Adrenal gland (tissue), 12 donors: Measurements from ENCODE around the gene TCEAL5. TPM values are rescaled to one million over a fixed set of nuclear protein-coding genes. Genes with fewer than 3 reads are reported as not detected.

ENCODE experiments used
- DNase-seq, 7 donors: peaks; one replicate each; pipeline ENCODE4 v3.0.0-alpha.2; 2019 to 2020
- H3K27ac ChIP-seq, 5 donors: fragments of 200-600 bp; sonication (generic) in 4 of 5; 1 replicate in 3 of 5; 2 replicates in 2 of 5; pipeline versions ENCODE4 v1.5.1 to v1.8.0; 2016 to 2020; ENCODE audit warnings: mild to moderate bottlenecking in 1 of 5
- H3K27me3 ChIP-seq: fragments of 200-600 bp; 2 replicates; pipeline ENCODE4 v1.8.0; 2021
- H3K36me3 ChIP-seq, 2 donors: fragments of 200-600 bp; replicated peaks in 1 of 2; 1 replicate in 1 of 2; 2 replicates in 1 of 2; pipeline versions ENCODE4 v1.5.1 to v1.8.0; 2018 to 2022
- H3K4me1 ChIP-seq, 2 donors: fragments of 200-600 bp; replicated peaks in 1 of 2; 1 replicate in 1 of 2; 2 replicates in 1 of 2; pipeline versions ENCODE4 v1.5.1 to v1.8.0; 2018 to 2021
- H3K4me3 ChIP-seq, 4 donors: fragments of 200-600 bp; sonication (generic) in 3 of 4; one replicate each; pipeline ENCODE4 v1.5.1; 2016 to 2018
- H3K9me3 ChIP-seq, 3 donors: fragments of 200-600 bp; sonication (generic) in 1 of 3; replicated peaks in 1 of 3; 1 replicate in 2 of 3; 2 replicates in 1 of 3; pipeline versions ENCODE4 v1.5.1 to v1.8.0; 2016 to 2021
- POLR2A ChIP-seq, 2 donors: fragments of 450-650 bp; IDR thresholded peaks; one replicate each; pipeline ENCODE4 v1.6.1; 2017; ENCODE audit warnings: antibody characterized with exemption in 2 of 2, mild to moderate bottlenecking in 2 of 2, moderate library complexity in 1 of 2
- WGBS, 4 donors: extraction: QIAGEN DNeasy Blood & Tissue Kit in 2 of 4; methylation state at CpG; one replicate each; pipeline versions ENCODE4 v1.1.5 to v1.1.7; 2013 to 2017; 5-methylcytosine and 5-hydroxymethylcytosine counted together
- intact Hi-C, 2 donors: fragments of 100-400 bp; cut with DNase I; formaldehyde crosslinking; loops; one replicate each; pipeline versions ENCODE4 v1.14.1 to v1.15.0; 2022 to 2023
- polyA plus RNA-seq, 3 donors: library from polyadenylated mRNA; stranded (reverse); fragments of 200-250 nt in 2 of 3; fragments of 350-450 nt in 1 of 3; fragmentation: Illumina TruSeq in 1 of 3; extraction: RNeasy Lipid Tissue Mini Kit (QIAGEN cat#74804) in 1 of 3; gene quantifications; one replicate each; pipeline ENCODE4 v1.2.3, GENCODE V29; 2013 to 2014
- total RNA-seq, 9 donors: library from RNA; depleted of rRNA in 4 of 9; stranded (reverse); fragments of >200 nt in 4 of 9; fragments of 120-200 nt in 1 of 9; fragmentation: NEBNext Ultra II Directional in 1 of 9; extraction: Animal tissue kit (Norgen Biotek cat#: 25700) in 1 of 9; gene quantifications; one replicate each; pipeline versions ENCODE4 v1.1.0 to v1.2.4, GENCODE V29; 2013 to 2023
- TF ChIP-seq, protein P1 (sequence below), 6 experiments: fragments of 450-650 bp in 4 of 6; fragments of 200-600 bp in 2 of 6; sonication (generic) in 1 of 6; IDR thresholded peaks; 1 replicate in 5 of 6; 2 replicates in 1 of 6; pipeline versions ENCODE4 v1.5.1 to v1.8.0; 2016 to 2021; ENCODE audit warnings: antibody characterized with exemption in 6 of 6, mild to moderate bottlenecking in 2 of 6, moderate library complexity in 1 of 6
- donor health status: healthy with polysubstance abuse.
- donor health status: Bipolar disorder and iron deficiency.
- donor health status: DM: yes; HTN: yes; CAD: no.
- donor health status: DM: no; HTN: no; CAD: no.
- donor health status: DM: no; HTN: no; CAD: no.
- donor health status: DM: yes; HTN: yes; CAD: no.

The TCEAL5 gene
- total and polyA plus RNA-seq, 12 donors: 0.40 to 14.5 (median 3.5) TPM; not detected in 4

DNA sequence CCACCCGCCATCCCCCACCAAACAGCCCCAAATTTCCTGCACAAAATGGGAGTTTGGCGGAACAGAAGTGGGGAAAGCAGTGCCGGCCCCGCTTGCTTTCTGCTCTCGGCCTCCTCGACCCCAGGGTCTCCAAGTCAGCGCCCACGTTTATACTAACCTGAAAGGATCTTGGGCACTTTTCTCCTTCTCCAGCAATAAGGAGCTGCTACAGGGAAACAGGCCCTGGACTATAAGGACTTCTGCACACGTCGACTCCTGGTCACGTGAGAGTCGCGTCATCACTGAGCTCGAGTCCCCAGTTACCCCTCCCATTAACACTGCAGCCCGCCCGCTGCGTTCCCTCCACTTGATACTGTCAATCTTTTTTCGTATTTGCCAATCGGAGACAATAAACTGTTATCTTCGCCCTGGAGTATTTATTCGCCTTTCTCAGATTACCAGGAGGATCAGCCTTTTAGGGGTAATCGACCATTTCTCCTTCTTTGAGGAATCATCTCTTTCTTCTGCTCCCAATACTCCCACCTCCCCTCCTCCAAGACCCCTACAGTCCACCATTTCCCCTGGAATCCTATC lies 21.5 kb downstream of the TCEAL5 start, which contains the start of gene TCEAL8:
Gene TCEAL8, minus strand, starts transcription at position 235 of the 573 bp plus-strand sequence. CDS start 1,176 bp downstream, outside the sequence.
- Histone ChIP-seq H3K36me3 (no peaks in the 10 kb centered on the region), H3K4me1 (no peaks in the 10 kb centered on the region), H3K9me3 (no peaks in the 10 kb centered on the region), H3K27me3 (peaks cover 3% of the 10 kb centered on the region), H3K27ac (peak within 1 kb of the TSS; percentile 62 to 85 (median 74)), H3K4me3 (peak within 1 kb of the TSS; percentile 14 to 69 (median 21))
- DNase-seq: peak; percentile 71 to 90 (median 84)
- peak in 1 of 2 donors; percentile 65 for TF ChIP-seq POLR2A (IDR thresholded peaks at IDR 0.05)
- TF ChIP-seq, protein P1, sequence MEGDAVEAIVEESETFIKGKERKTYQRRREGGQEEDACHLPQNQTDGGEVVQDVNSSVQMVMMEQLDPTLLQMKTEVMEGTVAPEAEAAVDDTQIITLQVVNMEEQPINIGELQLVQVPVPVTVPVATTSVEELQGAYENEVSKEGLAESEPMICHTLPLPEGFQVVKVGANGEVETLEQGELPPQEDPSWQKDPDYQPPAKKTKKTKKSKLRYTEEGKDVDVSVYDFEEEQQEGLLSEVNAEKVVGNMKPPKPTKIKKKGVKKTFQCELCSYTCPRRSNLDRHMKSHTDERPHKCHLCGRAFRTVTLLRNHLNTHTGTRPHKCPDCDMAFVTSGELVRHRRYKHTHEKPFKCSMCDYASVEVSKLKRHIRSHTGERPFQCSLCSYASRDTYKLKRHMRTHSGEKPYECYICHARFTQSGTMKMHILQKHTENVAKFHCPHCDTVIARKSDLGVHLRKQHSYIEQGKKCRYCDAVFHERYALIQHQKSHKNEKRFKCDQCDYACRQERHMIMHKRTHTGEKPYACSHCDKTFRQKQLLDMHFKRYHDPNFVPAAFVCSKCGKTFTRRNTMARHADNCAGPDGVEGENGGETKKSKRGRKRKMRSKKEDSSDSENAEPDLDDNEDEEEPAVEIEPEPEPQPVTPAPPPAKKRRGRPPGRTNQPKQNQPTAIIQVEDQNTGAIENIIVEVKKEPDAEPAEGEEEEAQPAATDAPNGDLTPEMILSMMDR (IDR thresholded peaks at IDR 0.05): no peak
- intact Hi-C loops: no loop called here
- WGBS, 4 donors: 0 to 31% (median 14%) methylated on average over 14 to 22 of the region's 22 CpGs

DNA sequence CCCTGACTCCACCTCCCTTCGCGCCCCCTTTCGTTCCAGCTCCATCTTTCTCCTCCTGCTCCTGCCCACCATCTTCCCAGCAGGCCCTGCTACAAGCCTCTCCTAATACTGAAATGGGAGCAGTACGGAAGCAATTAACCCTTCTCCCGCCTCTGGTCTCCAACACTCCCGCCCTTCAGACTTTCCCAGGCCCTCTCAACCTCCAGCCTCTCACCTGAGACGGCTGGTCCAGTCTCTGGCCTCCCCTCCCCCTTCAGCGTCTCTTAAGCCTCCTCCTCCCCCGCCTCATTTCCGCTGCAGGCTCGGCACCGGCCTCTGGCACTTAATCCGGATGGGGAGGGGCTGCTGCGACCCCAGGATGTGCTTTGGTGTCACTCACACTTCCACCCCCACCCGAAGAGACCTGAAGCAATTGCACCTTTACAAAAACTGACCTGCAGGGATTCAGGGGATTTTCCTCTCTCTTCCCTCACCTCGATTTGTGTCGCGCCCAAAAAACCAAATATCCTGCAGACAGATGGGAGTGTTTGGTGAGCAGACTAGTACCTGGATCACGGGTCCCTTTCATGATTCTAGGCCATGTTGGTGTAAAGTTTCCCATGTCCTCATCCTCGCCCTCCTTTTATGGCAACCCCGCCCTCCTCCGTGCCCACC lies 22.3 kb downstream of the TCEAL5 start:
- H3K27ac ChIP-seq: peak overlapping the region; percentile 62 to 85 (median 74)
- peak; percentile 22 to 65 (median 50) for DNase-seq
- TF ChIP-seq POLR2A (IDR thresholded peaks at IDR 0.05): no peak
- TF ChIP-seq, protein P1 (IDR thresholded peaks at IDR 0.05): no peak
- H3K4me1 ChIP-seq: no peaks in the 10 kb centered on the region
- H3K9me3 ChIP-seq: no peaks in the 10 kb centered on the region
- H3K36me3 ChIP-seq: no peaks in the 10 kb centered on the region
- no peaks in the 10 kb centered on the region for H3K27me3 ChIP-seq
- WGBS, 4 donors: 1 to 21% (median 10%) methylated on average over 20 to 22 of the region's 22 CpGs
- intact Hi-C loops: no loop called here
- H3K4me3 ChIP-seq: peak overlapping the region; percentile 14 to 69 (median 21)

DNA sequence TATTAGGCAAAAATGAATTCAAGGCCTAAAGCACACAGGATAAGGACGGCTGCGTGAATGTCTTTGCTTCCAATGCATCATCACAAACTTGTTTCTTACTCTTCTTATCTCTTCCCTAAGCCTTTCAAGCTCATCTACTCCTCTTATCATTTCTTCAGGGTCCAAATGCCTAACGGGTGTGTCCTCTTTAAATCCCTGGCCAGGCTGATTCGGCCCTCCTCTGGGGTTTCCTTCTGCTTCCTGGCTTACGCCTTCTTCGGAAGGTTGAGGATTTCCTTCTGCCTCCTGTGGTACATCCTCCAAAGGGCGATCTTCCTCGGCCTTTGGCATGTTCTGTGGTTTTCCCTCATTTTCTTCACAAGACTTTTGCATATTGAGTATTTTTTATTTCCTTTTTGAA lies 22.9 kb downstream of the TCEAL5 start:
- Histone ChIP-seq H3K27me3 (no peaks in the 10 kb centered on the region), H3K4me1 (no peaks in the 10 kb centered on the region), H3K4me3 (peak overlapping the region in 1 of 4 donors; percentile 69), H3K36me3 (no peaks in the 10 kb centered on the region), H3K9me3 (no peaks in the 10 kb centered on the region), H3K27ac (peak overlapping the region in 4 of 5 donors; percentile 62 to 85 (median 79))
- intact Hi-C loops: no loop called here
- TF ChIP-seq, protein P1 (IDR thresholded peaks at IDR 0.05): no peak
- DNase-seq: peak in 2 of 7 donors; percentile 7 to 50
- 18 to 45% (median 32%) methylated on average over 8 of the region's 8 CpGs for WGBS, 4 donors

DNA sequence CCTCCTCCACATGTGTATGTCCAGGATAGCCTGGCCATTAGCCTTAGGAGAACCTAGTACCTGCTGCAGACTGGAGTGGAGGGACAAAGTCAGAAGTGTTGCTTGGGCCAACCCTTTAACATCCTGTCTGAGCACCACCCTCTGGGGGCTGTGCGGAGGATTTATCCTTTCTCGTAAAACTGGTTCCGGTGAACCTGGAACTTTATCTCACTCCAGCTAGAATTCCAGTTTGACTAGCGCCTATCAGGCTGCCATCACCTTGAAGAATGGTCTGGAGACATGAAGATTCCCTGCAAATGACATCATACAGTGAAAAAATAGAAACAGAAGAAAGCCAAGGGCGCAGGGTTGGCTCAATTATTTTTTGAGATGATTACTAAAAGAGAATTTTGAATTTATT lies 25.6 kb downstream of the TCEAL5 start:
- WGBS, 4 donors: 33 to 56% (median 45%) methylated on average over 4 to 5 of the region's 5 CpGs

More for the DNA sequence above, 25.6 kb downstream of the TCEAL5 start:
- H3K9me3 ChIP-seq: no peaks in the 10 kb centered on the region
- DNase-seq: no peak
- H3K4me1 ChIP-seq: no peaks in the 10 kb centered on the region
- no peaks in the 10 kb centered on the region for H3K27me3 ChIP-seq
- H3K36me3 ChIP-seq: no peaks in the 10 kb centered on the region
- TF ChIP-seq POLR2A (IDR thresholded peaks at IDR 0.05): no peak
- TF ChIP-seq, protein P1 (IDR thresholded peaks at IDR 0.05): no peak
- no peak overlapping the region for H3K4me3 ChIP-seq
- no peak overlapping the region for H3K27ac ChIP-seq
- intact Hi-C loops: no loop called here
